Endothelial cell of umbilical vein (primary cell): Measurements from ENCODE around the gene MBOAT2.

Experiments used
- CTCF ChIP-seq, 2 donors: IDR thresholded peaks; 1 replicate in 1 of 2; 2 replicates in 1 of 2; pipeline ENCODE4 v1.5.1; 2011; ENCODE audit warnings: low read length in 2 of 2, mild to moderate bottlenecking in 2 of 2, moderate library complexity in 2 of 2, control low read depth in 1 of 2, inconsistent platforms in 1 of 2, low read depth in 1 of 2; ENCODE audit not compliant: insufficient read depth in 1 of 2; ENCODE audit errors: extremely low read depth in 1 of 2
- EZH2 ChIP-seq: IDR thresholded peaks from 2 replicates; pipeline ENCODE4 v1.6.1; 2012; ENCODE audit warnings: borderline replicate concordance, low read depth, mild to moderate bottlenecking, moderate library complexity, low read length, inconsistent platforms; ENCODE audit not compliant: severe bottlenecking
- POLR2A ChIP-seq: IDR thresholded peaks from 2 replicates; pipeline ENCODE4 v1.6.1; 2012; ENCODE audit warnings: low read depth, mild to moderate bottlenecking, control low read depth, low read length

- TF ChIP-seq CTCF (IDR thresholded peaks at IDR 0.05; ENCODE audit: extremely low read depth in 1 of 2, insufficient read depth in 1 of 2, low read depth in 1 of 2, low read length in 2 of 2) = no peak
- TF ChIP-seq EZH2 = no peak
- TF ChIP-seq POLR2A = no peak
Observed at GRCh38 chr2:8926356-8926755, 77.1 kb downstream of the MBOAT2 start.
